HepG2 (cell line): ENCODE data around the gene RAPGEFL1. TPM values are rescaled to one million over a fixed set of nuclear protein-coding genes. Genes with fewer than 3 reads are reported as not detected.

Experiments
- HNF4G ChIP-seq, 2 experiments: sonication (generic) in 1 of 2; formaldehyde crosslinking in 1 of 2; IDR thresholded peaks; 2 replicates each; pipeline versions ENCODE4 v1.4.0 to v1.6.1; 2011 to 2020; ENCODE audit warnings: borderline replicate concordance in 2 of 2, low read depth in 2 of 2, mild to moderate bottlenecking in 2 of 2, low read length in 1 of 2, missing genetic modification reagents in 1 of 2, moderate library complexity in 1 of 2
- PAX8 ChIP-seq: sonication (generic); formaldehyde crosslinking; IDR thresholded peaks from 2 replicates; pipeline ENCODE4 v1.8.0; 2022; ENCODE audit warnings: mild to moderate bottlenecking, missing genetic modification reagents, borderline replicate concordance
- TEAD3 ChIP-seq: optimal IDR thresholded peaks from 2 replicates; pipeline ENCODE3; 2016; ENCODE audit warnings: borderline replicate concordance
- ZBTB42 ChIP-seq: sonication (generic); formaldehyde crosslinking; IDR thresholded peaks from 2 replicates; pipeline ENCODE4 v1.5.0; 2020; ENCODE audit warnings: mild to moderate bottlenecking, missing genetic modification reagents
- ZNF124 ChIP-seq: sonication (generic); formaldehyde crosslinking; IDR thresholded peaks from 2 replicates; pipeline ENCODE4 v1.4.0; 2020; ENCODE audit warnings: missing genetic modification reagents
- ZNF160 ChIP-seq: sonication (generic); formaldehyde crosslinking; IDR thresholded peaks from 2 replicates; pipeline ENCODE4 v1.8.0; 2022; ENCODE audit warnings: mild to moderate bottlenecking, inconsistent platforms, missing genetic modification reagents
- polyA plus RNA-seq, 8 experiments: library from polyadenylated mRNA; depleted of rRNA in 3 of 8; stranded (reverse) in 7 of 8; unstranded in 1 of 8; fragments of >200 nt; fragmentation: Illumina TruSeq in 4 of 8; extraction: Trizol in 4 of 8; gene quantifications; 2 replicates each; pipeline versions ENCODE4 v1.2.1 to v1.2.3, GENCODE V29; 2011 to 2016; ENCODE audit warnings: low read depth in 4 of 8, missing spikeins in 1 of 8, mixed read lengths in 1 of 8; ENCODE audit not compliant: insufficient read depth in 1 of 8
- total RNA-seq, 5 experiments: library from RNA; depleted of rRNA; stranded (reverse); fragments of >200 nt; fragmentation: Illumina TruSeq; extraction: Trizol; gene quantifications; 2 replicates each; pipeline ENCODE4 v1.2.3, GENCODE V29; 2016; ENCODE audit warnings: low read depth in 1 of 5
- TF ChIP-seq, protein P1 (sequence below): sonication (generic); formaldehyde crosslinking; IDR thresholded peaks from 2 replicates; pipeline ENCODE4 v1.4.0; 2020; ENCODE audit warnings: mild to moderate bottlenecking, missing genetic modification reagents
- TF ChIP-seq, protein P2 (sequence below): sonication (generic); formaldehyde crosslinking; IDR thresholded peaks from 2 replicates; pipeline ENCODE4 v1.9.0; 2021; ENCODE audit warnings: mild to moderate bottlenecking, missing genetic modification reagents
- TF ChIP-seq, protein P3 (sequence below): sonication (generic); formaldehyde crosslinking; IDR thresholded peaks from 2 replicates; pipeline ENCODE4 v1.5.0; 2020; ENCODE audit warnings: missing genetic modification reagents, mild to moderate bottlenecking, borderline replicate concordance
- TF ChIP-seq, protein P4 (sequence below): IDR thresholded peaks from 2 replicates; pipeline ENCODE4 v1.6.1; 2016; ENCODE audit warnings: missing biosample characterization, missing genetic modification reagents, low read depth
- TF ChIP-seq, protein P5 (sequence below): sonication (generic); formaldehyde crosslinking; IDR thresholded peaks from 2 replicates; pipeline ENCODE4 v1.5.0; 2020; ENCODE audit warnings: mild to moderate bottlenecking, missing genetic modification reagents

The RAPGEFL1 gene
- total and polyA plus RNA-seq, 2 of the 13 experiments (the other 11 are each of a cell fraction or from before 2014, with no cell fraction given) = 4.5 to 7.8 TPM

DNA sequence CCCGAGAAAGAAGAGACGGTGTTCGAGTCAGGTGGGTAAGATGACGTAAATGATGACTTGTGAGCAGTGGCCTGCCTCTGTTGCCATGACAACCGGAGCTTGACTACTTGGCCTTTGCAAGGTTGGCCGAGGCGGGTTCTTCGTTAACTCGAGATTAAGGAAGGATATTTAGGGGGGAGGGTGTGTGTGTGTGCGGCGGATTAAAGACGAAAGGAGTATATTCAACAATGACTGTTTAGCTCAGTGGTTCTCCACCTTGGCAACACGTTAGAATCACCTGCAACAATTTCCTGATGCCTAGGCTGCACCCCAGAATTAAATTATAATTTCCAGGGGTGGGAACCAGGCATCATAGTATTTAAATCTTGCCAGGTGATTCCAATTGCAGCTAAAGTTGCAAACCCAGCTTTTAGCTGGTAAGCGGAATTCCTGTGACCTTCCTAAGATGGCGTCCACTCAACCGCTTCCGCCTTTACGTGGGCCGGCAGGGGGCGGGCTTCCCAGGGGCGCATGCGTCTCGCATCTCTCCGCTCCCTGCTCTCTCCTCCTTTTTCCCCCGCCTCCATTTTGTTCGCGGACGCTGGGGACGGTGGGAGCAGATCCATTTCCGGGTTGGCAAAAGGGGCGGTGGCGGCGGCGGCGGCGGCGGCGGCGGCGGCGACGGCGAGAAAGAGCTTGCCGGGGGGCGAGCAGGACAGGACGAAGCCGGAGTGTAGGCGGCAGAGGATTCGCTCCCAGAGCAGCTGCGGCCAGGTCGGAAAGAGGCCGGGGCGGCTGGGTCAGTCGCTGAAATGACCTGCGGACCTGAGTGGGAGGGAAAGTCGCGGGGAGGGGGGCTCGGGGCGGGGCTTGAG, 41.7 kb downstream of the RAPGEFL1 start, which contains the start of gene WIPF2 (continued):
- TF ChIP-seq, protein P1, sequence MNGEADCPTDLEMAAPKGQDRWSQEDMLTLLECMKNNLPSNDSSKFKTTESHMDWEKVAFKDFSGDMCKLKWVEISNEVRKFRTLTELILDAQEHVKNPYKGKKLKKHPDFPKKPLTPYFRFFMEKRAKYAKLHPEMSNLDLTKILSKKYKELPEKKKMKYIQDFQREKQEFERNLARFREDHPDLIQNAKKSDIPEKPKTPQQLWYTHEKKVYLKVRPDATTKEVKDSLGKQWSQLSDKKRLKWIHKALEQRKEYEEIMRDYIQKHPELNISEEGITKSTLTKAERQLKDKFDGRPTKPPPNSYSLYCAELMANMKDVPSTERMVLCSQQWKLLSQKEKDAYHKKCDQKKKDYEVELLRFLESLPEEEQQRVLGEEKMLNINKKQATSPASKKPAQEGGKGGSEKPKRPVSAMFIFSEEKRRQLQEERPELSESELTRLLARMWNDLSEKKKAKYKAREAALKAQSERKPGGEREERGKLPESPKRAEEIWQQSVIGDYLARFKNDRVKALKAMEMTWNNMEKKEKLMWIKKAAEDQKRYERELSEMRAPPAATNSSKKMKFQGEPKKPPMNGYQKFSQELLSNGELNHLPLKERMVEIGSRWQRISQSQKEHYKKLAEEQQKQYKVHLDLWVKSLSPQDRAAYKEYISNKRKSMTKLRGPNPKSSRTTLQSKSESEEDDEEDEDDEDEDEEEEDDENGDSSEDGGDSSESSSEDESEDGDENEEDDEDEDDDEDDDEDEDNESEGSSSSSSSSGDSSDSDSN (CRISPR knock-in tag) = peak; percentile 61
- no peak for TF ChIP-seq HNF4G (IDR thresholded peaks at IDR 0.05; ENCODE audit: borderline replicate concordance, low read depth, low read length)
- peak; percentile 41; the same call in 1 of the 2 replicates for TF ChIP-seq HNF4G (CRISPR knock-in tag; IDR thresholded peaks at IDR 0.05; ENCODE audit: borderline replicate concordance, low read depth)
- TF ChIP-seq, protein P2, sequence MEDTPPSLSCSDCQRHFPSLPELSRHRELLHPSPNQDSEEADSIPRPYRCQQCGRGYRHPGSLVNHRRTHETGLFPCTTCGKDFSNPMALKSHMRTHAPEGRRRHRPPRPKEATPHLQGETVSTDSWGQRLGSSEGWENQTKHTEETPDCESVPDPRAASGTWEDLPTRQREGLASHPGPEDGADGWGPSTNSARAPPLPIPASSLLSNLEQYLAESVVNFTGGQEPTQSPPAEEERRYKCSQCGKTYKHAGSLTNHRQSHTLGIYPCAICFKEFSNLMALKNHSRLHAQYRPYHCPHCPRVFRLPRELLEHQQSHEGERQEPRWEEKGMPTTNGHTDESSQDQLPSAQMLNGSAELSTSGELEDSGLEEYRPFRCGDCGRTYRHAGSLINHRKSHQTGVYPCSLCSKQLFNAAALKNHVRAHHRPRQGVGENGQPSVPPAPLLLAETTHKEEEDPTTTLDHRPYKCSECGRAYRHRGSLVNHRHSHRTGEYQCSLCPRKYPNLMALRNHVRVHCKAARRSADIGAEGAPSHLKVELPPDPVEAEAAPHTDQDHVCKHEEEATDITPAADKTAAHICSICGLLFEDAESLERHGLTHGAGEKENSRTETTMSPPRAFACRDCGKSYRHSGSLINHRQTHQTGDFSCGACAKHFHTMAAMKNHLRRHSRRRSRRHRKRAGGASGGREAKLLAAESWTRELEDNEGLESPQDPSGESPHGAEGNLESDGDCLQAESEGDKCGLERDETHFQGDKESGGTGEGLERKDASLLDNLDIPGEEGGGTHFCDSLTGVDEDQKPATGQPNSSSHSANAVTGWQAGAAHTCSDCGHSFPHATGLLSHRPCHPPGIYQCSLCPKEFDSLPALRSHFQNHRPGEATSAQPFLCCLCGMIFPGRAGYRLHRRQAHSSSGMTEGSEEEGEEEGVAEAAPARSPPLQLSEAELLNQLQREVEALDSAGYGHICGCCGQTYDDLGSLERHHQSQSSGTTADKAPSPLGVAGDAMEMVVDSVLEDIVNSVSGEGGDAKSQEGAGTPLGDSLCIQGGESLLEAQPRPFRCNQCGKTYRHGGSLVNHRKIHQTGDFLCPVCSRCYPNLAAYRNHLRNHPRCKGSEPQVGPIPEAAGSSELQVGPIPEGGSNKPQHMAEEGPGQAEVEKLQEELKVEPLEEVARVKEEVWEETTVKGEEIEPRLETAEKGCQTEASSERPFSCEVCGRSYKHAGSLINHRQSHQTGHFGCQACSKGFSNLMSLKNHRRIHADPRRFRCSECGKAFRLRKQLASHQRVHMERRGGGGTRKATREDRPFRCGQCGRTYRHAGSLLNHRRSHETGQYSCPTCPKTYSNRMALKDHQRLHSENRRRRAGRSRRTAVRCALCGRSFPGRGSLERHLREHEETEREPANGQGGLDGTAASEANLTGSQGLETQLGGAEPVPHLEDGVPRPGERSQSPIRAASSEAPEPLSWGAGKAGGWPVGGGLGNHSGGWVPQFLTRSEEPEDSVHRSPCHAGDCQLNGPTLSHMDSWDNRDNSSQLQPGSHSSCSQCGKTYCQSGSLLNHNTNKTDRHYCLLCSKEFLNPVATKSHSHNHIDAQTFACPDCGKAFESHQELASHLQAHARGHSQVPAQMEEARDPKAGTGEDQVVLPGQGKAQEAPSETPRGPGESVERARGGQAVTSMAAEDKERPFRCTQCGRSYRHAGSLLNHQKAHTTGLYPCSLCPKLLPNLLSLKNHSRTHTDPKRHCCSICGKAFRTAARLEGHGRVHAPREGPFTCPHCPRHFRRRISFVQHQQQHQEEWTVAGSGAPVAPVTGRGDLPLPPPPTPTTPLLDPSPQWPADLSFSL (CRISPR knock-in tag) = no peak
- no peak; the same call in 1 of the 2 replicates for TF ChIP-seq ZNF160 (CRISPR knock-in tag)
- no peak for TF ChIP-seq ZBTB42 (CRISPR knock-in tag)
- TF ChIP-seq, protein P3, sequence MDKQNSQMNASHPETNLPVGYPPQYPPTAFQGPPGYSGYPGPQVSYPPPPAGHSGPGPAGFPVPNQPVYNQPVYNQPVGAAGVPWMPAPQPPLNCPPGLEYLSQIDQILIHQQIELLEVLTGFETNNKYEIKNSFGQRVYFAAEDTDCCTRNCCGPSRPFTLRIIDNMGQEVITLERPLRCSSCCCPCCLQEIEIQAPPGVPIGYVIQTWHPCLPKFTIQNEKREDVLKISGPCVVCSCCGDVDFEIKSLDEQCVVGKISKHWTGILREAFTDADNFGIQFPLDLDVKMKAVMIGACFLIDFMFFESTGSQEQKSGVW = no peak
- TF ChIP-seq, protein P4, sequence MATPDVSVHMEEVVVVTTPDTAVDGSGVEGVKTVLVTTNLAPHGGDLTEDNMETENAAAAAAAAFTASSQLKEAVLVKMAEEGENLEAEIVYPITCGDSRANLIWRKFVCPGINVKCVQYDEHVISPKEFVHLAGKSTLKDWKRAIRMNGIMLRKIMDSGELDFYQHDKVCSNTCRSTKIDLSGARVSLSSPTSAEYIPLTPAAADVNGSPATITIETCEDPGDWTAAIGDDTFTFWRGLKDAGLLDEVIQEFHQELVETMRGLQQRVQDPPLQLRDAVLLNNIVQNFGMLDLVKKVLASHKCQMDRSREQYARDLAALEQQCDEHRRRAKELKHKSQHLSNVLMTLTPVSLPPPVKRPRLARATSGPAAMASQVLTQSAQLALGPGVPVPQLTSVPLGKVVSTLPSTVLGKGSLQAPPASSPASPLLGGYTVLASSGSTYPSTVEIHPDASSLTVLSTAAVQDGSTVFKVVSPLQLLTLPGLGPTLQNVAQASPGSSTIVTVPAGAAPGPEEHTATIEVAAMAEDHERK (CRISPR knock-in tag) = peak; percentile 73; the same call in 1 of the 2 replicates
- TF ChIP-seq, protein P5, sequence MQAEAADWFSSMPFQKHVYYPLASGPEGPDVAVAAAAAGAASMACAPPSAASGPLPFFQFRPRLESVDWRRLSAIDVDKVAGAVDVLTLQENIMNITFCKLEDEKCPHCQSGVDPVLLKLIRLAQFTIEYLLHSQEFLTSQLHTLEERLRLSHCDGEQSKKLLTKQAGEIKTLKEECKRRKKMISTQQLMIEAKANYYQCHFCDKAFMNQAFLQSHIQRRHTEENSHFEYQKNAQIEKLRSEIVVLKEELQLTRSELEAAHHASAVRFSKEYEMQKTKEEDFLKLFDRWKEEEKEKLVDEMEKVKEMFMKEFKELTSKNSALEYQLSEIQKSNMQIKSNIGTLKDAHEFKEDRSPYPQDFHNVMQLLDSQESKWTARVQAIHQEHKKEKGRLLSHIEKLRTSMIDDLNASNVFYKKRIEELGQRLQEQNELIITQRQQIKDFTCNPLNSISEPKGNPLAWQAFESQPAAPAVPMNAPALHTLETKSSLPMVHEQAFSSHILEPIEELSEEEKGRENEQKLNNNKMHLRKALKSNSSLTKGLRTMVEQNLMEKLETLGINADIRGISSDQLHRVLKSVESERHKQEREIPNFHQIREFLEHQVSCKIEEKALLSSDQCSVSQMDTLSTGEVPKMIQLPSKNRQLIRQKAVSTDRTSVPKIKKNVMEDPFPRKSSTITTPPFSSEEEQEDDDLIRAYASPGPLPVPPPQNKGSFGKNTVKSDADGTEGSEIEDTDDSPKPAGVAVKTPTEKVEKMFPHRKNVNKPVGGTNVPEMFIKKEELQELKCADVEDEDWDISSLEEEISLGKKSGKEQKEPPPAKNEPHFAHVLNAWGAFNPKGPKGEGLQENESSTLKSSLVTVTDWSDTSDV (CRISPR knock-in tag) = no peak
- no peak for TF ChIP-seq ZNF124 (CRISPR knock-in tag)
- TF ChIP-seq TEAD3 (CRISPR knock-in tag) = peak; percentile 73
- TF ChIP-seq PAX8 (CRISPR knock-in tag) = peak; percentile 70; the same call in 1 of the 2 replicates
